HFFc6 (cell line): Measurements from ENCODE around the gene UMODL1. TPM values are rescaled to one million over a fixed set of nuclear protein-coding genes. Genes with fewer than 3 reads are reported as not detected.

Source experiments
- DNase-seq: peaks from one replicate; pipeline ENCODE4 v3.0.0-alpha.2; 2018
- H3K27ac Mint-ChIP-seq: 2 replicates; pipeline ENCODE4 v1.8.0; 2020; ENCODE audit warnings: mild to moderate bottlenecking, mixed read lengths
- H3K27me3 Mint-ChIP-seq: 2 replicates; pipeline ENCODE4 v1.8.0; 2021; ENCODE audit warnings: mild to moderate bottlenecking, moderate library complexity, mixed read lengths; ENCODE audit not compliant: insufficient read depth
- H3K36me3 Mint-ChIP-seq: 2 replicates; pipeline ENCODE4 v1.8.0; 2021; ENCODE audit warnings: low read depth, mixed read lengths
- H3K4me1 Mint-ChIP-seq: 2 replicates; pipeline ENCODE4 v1.8.0; 2020; ENCODE audit warnings: low read depth, mixed read lengths
- H3K4me3 Mint-ChIP-seq: 2 replicates; pipeline ENCODE4 v1.8.0; 2020; ENCODE audit warnings: mild to moderate bottlenecking, moderate library complexity, mixed read lengths
- H3K9me3 Mint-ChIP-seq: 2 replicates; pipeline ENCODE4 v1.8.0; 2020; ENCODE audit warnings: mild to moderate bottlenecking, mixed read lengths
- total RNA-seq, 6 experiments: library from RNA; stranded (reverse); fragmentation: NEBNext Ultra II Directional; extraction: Animal tissue kit (Norgen Biotek cat#: 25700); gene quantifications; 2 replicates in 1 of 6; 3 replicates in 5 of 6; pipeline ENCODE4 v1.2.3, GENCODE V29; 2021
- TF ChIP-seq, protein P1 (sequence below): fragments of 200-600 bp; sonication (generic); IDR thresholded peaks from 2 replicates; pipeline ENCODE4 v1.5.0; 2021; ENCODE audit warnings: antibody characterized with exemption, mild to moderate bottlenecking

The UMODL1 gene
- total RNA-seq, 6 experiments from 2014 or later, result not detected

DNA sequence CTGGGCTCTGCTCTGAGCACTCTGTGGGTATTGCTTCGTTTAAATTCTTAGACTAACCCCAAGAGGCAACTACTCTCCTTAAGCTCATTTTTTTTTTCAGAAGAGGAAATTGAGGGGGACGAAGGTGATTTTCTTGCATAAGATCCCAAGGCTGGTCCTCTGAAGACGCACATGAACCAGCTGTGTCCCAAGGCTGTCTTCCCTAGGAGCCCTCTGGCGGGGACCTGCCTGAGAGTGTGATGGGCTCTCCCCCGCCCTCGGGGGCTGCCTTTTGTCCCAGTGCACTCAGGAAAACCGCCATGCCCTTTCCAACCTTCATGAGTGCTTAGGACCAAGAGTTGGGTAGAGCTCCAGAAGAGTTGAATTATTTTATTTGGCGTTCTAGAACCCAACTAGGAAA, 21.7 kb downstream of the UMODL1 start:
- no peak overlapping the region for H3K27ac Mint-ChIP-seq
- no peak for DNase-seq
- peaks cover 10% of the 10 kb centered on the region for H3K36me3 Mint-ChIP-seq
- H3K9me3 Mint-ChIP-seq, result peaks cover 14% of the 10 kb centered on the region
- H3K4me1 Mint-ChIP-seq, result peaks cover 35% of the 10 kb centered on the region
- TF ChIP-seq, protein P1, sequence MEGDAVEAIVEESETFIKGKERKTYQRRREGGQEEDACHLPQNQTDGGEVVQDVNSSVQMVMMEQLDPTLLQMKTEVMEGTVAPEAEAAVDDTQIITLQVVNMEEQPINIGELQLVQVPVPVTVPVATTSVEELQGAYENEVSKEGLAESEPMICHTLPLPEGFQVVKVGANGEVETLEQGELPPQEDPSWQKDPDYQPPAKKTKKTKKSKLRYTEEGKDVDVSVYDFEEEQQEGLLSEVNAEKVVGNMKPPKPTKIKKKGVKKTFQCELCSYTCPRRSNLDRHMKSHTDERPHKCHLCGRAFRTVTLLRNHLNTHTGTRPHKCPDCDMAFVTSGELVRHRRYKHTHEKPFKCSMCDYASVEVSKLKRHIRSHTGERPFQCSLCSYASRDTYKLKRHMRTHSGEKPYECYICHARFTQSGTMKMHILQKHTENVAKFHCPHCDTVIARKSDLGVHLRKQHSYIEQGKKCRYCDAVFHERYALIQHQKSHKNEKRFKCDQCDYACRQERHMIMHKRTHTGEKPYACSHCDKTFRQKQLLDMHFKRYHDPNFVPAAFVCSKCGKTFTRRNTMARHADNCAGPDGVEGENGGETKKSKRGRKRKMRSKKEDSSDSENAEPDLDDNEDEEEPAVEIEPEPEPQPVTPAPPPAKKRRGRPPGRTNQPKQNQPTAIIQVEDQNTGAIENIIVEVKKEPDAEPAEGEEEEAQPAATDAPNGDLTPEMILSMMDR, result no peak
- peaks cover 15% of the 10 kb centered on the region for H3K27me3 Mint-ChIP-seq
- H3K4me3 Mint-ChIP-seq, result no peak overlapping the region

DNA sequence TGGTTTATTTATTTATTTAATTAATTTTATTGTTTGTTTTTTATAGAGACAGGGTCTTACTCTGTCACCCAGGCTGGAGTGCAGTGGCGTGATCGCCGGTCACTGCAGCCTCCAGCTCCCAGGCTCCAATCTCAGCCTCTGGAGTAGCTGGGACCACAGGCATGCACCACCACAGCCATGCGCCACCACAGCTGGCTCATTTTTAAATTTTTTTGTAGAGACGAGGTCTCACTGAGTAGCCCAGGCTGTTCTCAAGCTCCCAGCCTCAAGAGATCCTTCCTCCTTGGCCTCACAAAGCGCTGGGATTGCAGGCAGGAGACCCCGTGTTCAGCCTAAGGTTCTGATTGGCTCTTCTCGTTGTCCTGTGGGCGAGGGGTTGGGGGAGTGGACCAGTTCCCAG, 22.1 kb downstream of the UMODL1 start:
- no peak overlapping the region for H3K4me3 Mint-ChIP-seq
- TF ChIP-seq, protein P1, result no peak
- DNase-seq, result no peak
- H3K27ac Mint-ChIP-seq, result no peak overlapping the region
- peaks cover 15% of the 10 kb centered on the region for H3K27me3 Mint-ChIP-seq
- peaks cover 40% of the 10 kb centered on the region for H3K4me1 Mint-ChIP-seq
- H3K9me3 Mint-ChIP-seq, result peaks cover 14% of the 10 kb centered on the region
- peaks cover 10% of the 10 kb centered on the region for H3K36me3 Mint-ChIP-seq

DNA sequence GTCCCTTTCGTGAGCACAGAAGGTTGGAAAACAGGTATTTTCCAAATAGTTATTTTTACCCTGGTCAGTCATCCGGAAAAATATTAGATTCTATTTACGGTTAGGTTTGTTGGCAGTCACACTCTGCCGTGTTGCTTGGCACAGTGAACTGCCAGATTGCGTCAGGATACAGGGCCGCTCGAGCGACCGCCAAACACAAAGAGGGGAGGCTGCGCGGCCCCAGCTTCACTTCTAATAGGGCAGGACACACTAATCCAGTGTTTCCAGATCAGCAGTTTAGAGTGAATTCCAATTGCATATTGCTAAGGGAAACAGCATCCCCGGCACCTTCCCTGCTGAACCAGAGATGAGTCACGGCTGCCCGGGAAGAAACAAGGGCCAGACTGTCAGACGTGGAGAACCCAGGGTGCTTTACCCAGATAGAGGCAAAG, 22.9 kb downstream of the UMODL1 start:
- TF ChIP-seq, protein P1, result no peak
- H3K36me3 Mint-ChIP-seq, result peaks cover 10% of the 10 kb centered on the region
- DNase-seq, result peak; percentile 83
- H3K27me3 Mint-ChIP-seq, result peaks cover 15% of the 10 kb centered on the region
- peak overlapping the region; percentile 58 for H3K4me3 Mint-ChIP-seq
- H3K9me3 Mint-ChIP-seq, result peaks cover 14% of the 10 kb centered on the region
- peak overlapping the region; percentile 91 for H3K27ac Mint-ChIP-seq
- peaks cover 47% of the 10 kb centered on the region for H3K4me1 Mint-ChIP-seq

DNA sequence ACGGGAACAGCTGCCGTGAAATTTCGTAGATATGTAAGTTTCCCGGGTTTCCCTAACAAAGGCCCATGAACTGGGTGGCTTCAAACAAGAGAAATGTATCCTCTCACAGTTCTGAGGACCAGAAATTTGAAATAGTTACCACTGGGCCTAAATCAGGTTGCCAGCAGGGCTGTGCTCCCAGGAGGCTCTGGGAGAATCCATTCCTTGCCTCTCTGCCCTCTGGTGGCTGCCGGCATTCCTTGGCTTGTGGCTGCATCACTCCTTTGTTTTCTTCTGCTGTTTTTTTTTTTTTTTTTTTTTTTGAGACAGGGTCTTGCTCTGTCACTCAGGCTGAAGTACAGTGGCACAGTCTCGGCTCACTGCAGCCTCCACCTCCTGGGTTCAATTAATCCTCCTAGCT, 23.7 kb downstream of the UMODL1 start:
- Mint-ChIP-seq H3K9me3 (peaks cover 14% of the 10 kb centered on the region), H3K36me3 (peaks cover 10% of the 10 kb centered on the region), H3K27ac (no peak overlapping the region; the same call in 1 of the 2 replicates), H3K4me3 (no peak overlapping the region), H3K27me3 (peaks cover 13% of the 10 kb centered on the region), H3K4me1 (peaks cover 47% of the 10 kb centered on the region)
- no peak for DNase-seq
- TF ChIP-seq, protein P1, result peak; percentile 54

DNA sequence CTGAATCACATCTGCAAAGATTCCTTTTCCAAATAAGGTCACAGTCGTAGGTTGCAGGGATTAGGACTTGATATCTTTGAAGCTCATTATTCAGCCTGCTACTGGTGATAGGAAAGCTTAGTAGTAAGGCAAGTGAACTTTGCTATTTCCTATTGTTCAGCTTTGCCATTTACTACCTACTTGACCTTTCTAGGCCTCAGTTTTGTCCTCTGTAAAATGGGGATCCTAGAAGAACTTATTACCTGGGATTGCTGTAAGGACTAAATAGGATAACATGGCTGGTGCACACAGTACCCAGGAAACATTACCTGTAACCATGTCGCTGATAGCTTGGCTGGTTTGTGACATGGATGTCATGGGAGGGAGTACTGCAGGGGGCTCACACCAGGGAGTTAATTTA, 24.5 kb downstream of the UMODL1 start:
- Mint-ChIP-seq H3K27me3 (peaks cover 9% of the 10 kb centered on the region), H3K27ac (peak overlapping the region; percentile 49; the same call in 1 of the 2 replicates), H3K36me3 (peaks cover 10% of the 10 kb centered on the region), H3K4me1 (peaks cover 47% of the 10 kb centered on the region), H3K4me3 (no peak overlapping the region), H3K9me3 (peaks cover 14% of the 10 kb centered on the region)
- no peak for DNase-seq
- TF ChIP-seq, protein P1, result no peak

DNA sequence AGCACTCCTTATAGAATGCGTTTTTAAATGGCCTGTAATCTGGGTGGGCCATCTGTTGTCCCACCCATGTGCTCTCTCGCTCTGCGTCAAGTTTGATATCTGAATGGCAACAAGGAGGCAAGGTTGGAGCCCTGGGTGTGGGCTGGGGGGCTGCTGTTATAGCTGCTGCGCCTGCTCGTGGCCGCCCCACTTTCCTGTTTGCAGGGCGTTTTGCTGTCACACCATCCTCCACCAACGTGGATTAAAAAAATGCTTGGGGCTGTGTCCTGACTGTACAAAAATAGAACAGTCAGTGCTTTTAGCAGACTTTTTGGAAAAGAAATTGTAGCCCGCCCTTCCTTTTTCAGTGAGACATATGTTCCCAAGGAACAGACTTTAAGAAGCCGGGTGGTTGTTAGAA, 25.4 kb downstream of the UMODL1 start:
- Mint-ChIP-seq H3K4me3 (peak overlapping the region; percentile 49), H3K4me1 (peaks cover 47% of the 10 kb centered on the region), H3K27me3 (peaks cover 7% of the 10 kb centered on the region), H3K9me3 (peaks cover 14% of the 10 kb centered on the region), H3K27ac (peak overlapping the region; percentile 100), H3K36me3 (peaks cover 10% of the 10 kb centered on the region)
- DNase-seq, result no peak
- TF ChIP-seq, protein P1, result no peak
